Stomach (tissue), 9 donors: ENCODE data around the gene B3GAT2. TPM values are rescaled to one million over a fixed set of nuclear protein-coding genes. Genes with fewer than 3 reads are reported as not detected.

Experiments
- DNase-seq, 2 donors: peaks; one replicate each; pipeline versions ENCODE4 v3.0.0 to v3.0.0-alpha.2; 2013 to 2019
- H3K27ac ChIP-seq, 5 donors: fragments of 200-600 bp in 4 of 5; sonication (generic) in 4 of 5; one replicate each; pipeline ENCODE4 v1.5.1; 2013 to 2019; ENCODE audit warnings: mild to moderate bottlenecking in 1 of 5, moderate library complexity in 1 of 5
- H3K27me3 ChIP-seq, 3 donors: fragments of 200-600 bp; sonication (generic); one replicate each; pipeline ENCODE4 v1.5.1; 2017 to 2019; ENCODE audit warnings: mixed run types in 1 of 3
- H3K36me3 ChIP-seq, 4 donors: fragments of 200-600 bp; sonication (generic); 1 replicate in 3 of 4; 2 replicates in 1 of 4; pipeline ENCODE4 v1.5.1; 2016 to 2019
- H3K4me1 ChIP-seq, 4 donors: fragments of 200-600 bp; sonication (generic); one replicate each; pipeline ENCODE4 v1.5.1; 2016 to 2019
- H3K4me3 ChIP-seq, 4 donors: fragments of 200-600 bp; sonication (generic) in 3 of 4; one replicate each; pipeline ENCODE4 v1.5.1; 2016 to 2019; ENCODE audit warnings: mild to moderate bottlenecking in 1 of 4
- H3K9me3 ChIP-seq, 4 donors: fragments of 200-600 bp; sonication (generic); one replicate each; pipeline ENCODE4 v1.5.1; 2016 to 2019
- CTCF ChIP-seq, 7 experiments: fragments of 450-650 bp in 4 of 7; fragments of 200-600 bp in 3 of 7; sonication (generic) in 3 of 7; IDR thresholded peaks; one replicate each; pipeline ENCODE4 v1.5.1; 2016 to 2019; ENCODE audit warnings: antibody characterized with exemption in 7 of 7, control low read depth in 2 of 7, mild to moderate bottlenecking in 1 of 7
- EP300 ChIP-seq: sonication (generic); formaldehyde crosslinking; IDR thresholded peaks from one replicate; pipeline ENCODE4 v1.6.1; 2017; ENCODE audit warnings: antibody characterized with exemption
- POLR2A ChIP-seq, 4 donors: fragments of 450-650 bp; IDR thresholded peaks; one replicate each; pipeline ENCODE4 v1.6.1; 2016; ENCODE audit warnings: antibody characterized with exemption in 4 of 4, control low read depth in 2 of 4, mild to moderate bottlenecking in 1 of 4, moderate library complexity in 1 of 4
- POLR2AphosphoS5 ChIP-seq, 3 donors: sonication (generic); formaldehyde crosslinking; IDR thresholded peaks; one replicate each; pipeline ENCODE4 v1.6.1; 2016; ENCODE audit warnings: antibody characterized with exemption in 3 of 3
- WGBS, 5 donors: extraction: QIAGEN DNeasy Blood & Tissue Kit in 3 of 5; methylation state at CpG; one replicate each; pipeline versions ENCODE4 v1.1.5 to v1.1.7; 2013 to 2018; 5-methylcytosine and 5-hydroxymethylcytosine counted together
- intact Hi-C: fragments of 100-400 bp; cut with DNase I; formaldehyde crosslinking; loops from one replicate; pipeline ENCODE4 v1.15.1; 2023; ENCODE audit warnings: low total_unique reads
- polyA plus RNA-seq, 3 donors: library from polyadenylated mRNA; stranded (reverse); fragments of 200-250 nt; gene quantifications; one replicate each; pipeline ENCODE4 v1.2.3, GENCODE V29; 2013
- total RNA-seq, 5 donors: library from RNA; depleted of rRNA; stranded (reverse); fragments of >200 nt; gene quantifications; one replicate each; pipeline versions ENCODE4 v1.1.0 to v1.2.3, GENCODE V29; 2014 to 2016
- donor health status: healthy with polysubstance abuse.
- donor health status: Bipolar disorder and iron deficiency.
- donor health status: healthy.

B3GAT2 gene
- total and polyA plus RNA-seq, 8 donors, result 0.06 to 1.1 (median 0.14) TPM; not detected in 4

- Histone ChIP-seq H3K27me3 (peaks cover 0 to 59% (median 35%) of the 10 kb centered on the region in 3 donors), H3K27ac (no peak overlapping the region), H3K4me1 (peaks cover 19 to 30% (median 27%) of the 10 kb centered on the region in 4 donors), H3K36me3 (no peaks in the 10 kb centered on the region), H3K9me3 (no peaks in the 10 kb centered on the region), H3K4me3 (peak overlapping the region; percentile 49 to 77 (median 57))
- WGBS, 5 donors, result 0 to 1% (median 1%) methylated on average over 2 to 27 of the region's 27 CpGs
- no peak for TF ChIP-seq EP300
- TF ChIP-seq CTCF (IDR thresholded peaks at IDR 0.05), result peak in 2 of 7 experiments; percentile 7 to 25
- no peak for DNase-seq
- intact Hi-C loops, result no loop called here
Observed at GRCh38 chr6:70956191-70956450, 739 bp downstream of the B3GAT2 start.

- intact Hi-C loops, result no loop called here
- Histone ChIP-seq H3K4me1 (peaks cover 19 to 30% (median 27%) of the 10 kb centered on the region in 4 donors), H3K36me3 (no peaks in the 10 kb centered on the region), H3K9me3 (no peaks in the 10 kb centered on the region), H3K4me3 (peak overlapping the region; percentile 49 to 77 (median 57)), H3K27me3 (peaks cover 0 to 59% (median 35%) of the 10 kb centered on the region in 3 donors), H3K27ac (no peak overlapping the region)
- 0 to 2% (median 1%) methylated on average over 14 to 65 of the region's 65 CpGs for WGBS, 5 donors
- peak; percentile 91 to 96 for DNase-seq
- peak in 5 of 7 experiments; percentile 50 to 82 (median 77) for TF ChIP-seq CTCF (IDR thresholded peaks at IDR 0.05)
- no peak for TF ChIP-seq POLR2A (IDR thresholded peaks at IDR 0.05)
- no peak for TF ChIP-seq EP300
- peak in 1 of 3 donors; percentile 26 for TF ChIP-seq POLR2AphosphoS5 (IDR thresholded peaks at IDR 0.05)
Observed at GRCh38 chr6:70955441-70956190, 1.2 kb downstream of the B3GAT2 start.

GRCh38 chr6:70954750-70955149 is 2.1 kb downstream of the B3GAT2 start:
- no peak for DNase-seq
- H3K4me1 ChIP-seq, result peaks cover 19 to 30% (median 27%) of the 10 kb centered on the region in 4 donors
- no peaks in the 10 kb centered on the region for H3K36me3 ChIP-seq
- peaks cover 0 to 59% (median 35%) of the 10 kb centered on the region in 3 donors for H3K27me3 ChIP-seq
- H3K9me3 ChIP-seq, result no peaks in the 10 kb centered on the region
- no peak overlapping the region for H3K4me3 ChIP-seq
- intact Hi-C loops, result no loop called here
- H3K27ac ChIP-seq, result no peak overlapping the region
- no peak for TF ChIP-seq POLR2AphosphoS5 (IDR thresholded peaks at IDR 0.05)
- TF ChIP-seq EP300, result no peak
- TF ChIP-seq POLR2A (IDR thresholded peaks at IDR 0.05), result no peak
- TF ChIP-seq CTCF (IDR thresholded peaks at IDR 0.05), result no peak
- WGBS, 5 donors, result 14 to 21% (median 19%) methylated on average over 11 to 14 of the region's 14 CpGs

GRCh38 chr6:70954176-70954575 is 2.7 kb downstream of the B3GAT2 start:
- Histone ChIP-seq H3K36me3 (no peaks in the 10 kb centered on the region), H3K4me1 (peaks cover 19 to 30% (median 27%) of the 10 kb centered on the region in 4 donors), H3K27ac (no peak overlapping the region), H3K27me3 (peaks cover 0 to 59% (median 35%) of the 10 kb centered on the region in 3 donors), H3K9me3 (no peaks in the 10 kb centered on the region), H3K4me3 (no peak overlapping the region)
- WGBS, 5 donors, result 42 to 51% (median 45%) methylated on average over 3 of the region's 3 CpGs
- no peak for TF ChIP-seq EP300
- TF ChIP-seq CTCF (IDR thresholded peaks at IDR 0.05), result no peak
- no peak for TF ChIP-seq POLR2A (IDR thresholded peaks at IDR 0.05)
- TF ChIP-seq POLR2AphosphoS5 (IDR thresholded peaks at IDR 0.05), result no peak
- no peak for DNase-seq
- intact Hi-C loops, result no loop called here
